ENCODE measurements around the gene FBXO10.
"Not testable (repeated sequence)": the region's sequence is repeated elsewhere in the genome, so short reads cannot be mapped to it uniquely, and the experiment has no call there.

FBXO10 gene

GRCh38 chr9:37477443-37477842 lies 98.7 kb downstream of the FBXO10 start:
- DNase-seq (ENCODE audit: low read depth) = not testable (repeated sequence)

GRCh38 chr9:37476930-37477329 lies 99.2 kb downstream of the FBXO10 start:
- DNase-seq (ENCODE audit: low read depth) = no peak

GRCh38 chr9:37474438-37474837 lies 101.7 kb downstream of the FBXO10 start:
- no peak for DNase-seq (ENCODE audit: low read depth)

- not testable (repeated sequence) for DNase-seq (ENCODE audit: low read depth)
Observed at GRCh38 chr9:37473982-37474381, 102.2 kb downstream of the FBXO10 start.

- DNase-seq (ENCODE audit: low read depth) = no peak
Observed at GRCh38 chr9:37471942-37472684, 104.1 kb downstream of the FBXO10 start.

- no peak for DNase-seq (ENCODE audit: low read depth)
Observed at GRCh38 chr9:37468620-37469019, 107.6 kb downstream of the FBXO10 start.

GRCh38 chr9:37467530-37467929 lies 108.7 kb downstream of the FBXO10 start:
- DNase-seq (ENCODE audit: low read depth) = not testable (repeated sequence)

GRCh38 chr9:37466037-37466709 lies 110.0 kb downstream of the FBXO10 start:
- DNase-seq (ENCODE audit: low read depth) = no peak

- peak; percentile 91 for DNase-seq (ENCODE audit: low read depth)
Observed at GRCh38 chr9:37465249-37466036, 110.7 kb downstream of the FBXO10 start, which contains the start of gene ZBTB5. ZBTB5 (minus strand) TSS chr9:37465450; CDS start chr9:37442551, 22,899 bp downstream.

GRCh38 chr9:37464426-37465248 lies 111.5 kb downstream of the FBXO10 start:
- peak; percentile 63 for DNase-seq (ENCODE audit: low read depth)

- no peak for DNase-seq (ENCODE audit: low read depth)
Observed at GRCh38 chr9:37464006-37464405, 112.2 kb downstream of the FBXO10 start.

All from stimulated activated CD8-positive, alpha-beta memory T cell treated with anti-CD3 and anti-CD28 coated beads, Interleukin-15, amount 100 ng/mL, for 24 hours (primary cell).